HL-60 (cell line): ENCODE measurements around the gene MPDU1.

Source experiments
- DNase-seq, 2 experiments: peaks; one replicate each; pipeline ENCODE4 v3.0.0-alpha.2; 2010 to 2020; ENCODE audit warnings: low read depth in 1 of 2, low spot score in 1 of 2
- H3K27ac ChIP-seq: fragments of 250-450 bp; sonication (Bioruptor Pico); replicated peaks from 2 replicates; pipeline ENCODE4 v1.5.1; 2020; ENCODE audit warnings: mild to moderate bottlenecking, moderate library complexity
- H3K27me3 ChIP-seq: fragments of 250-450 bp; sonication (Bioruptor Pico); 2 replicates; pipeline ENCODE4 v1.5.1; 2021; ENCODE audit warnings: mild to moderate bottlenecking, moderate library complexity; ENCODE audit not compliant: insufficient read depth, poor library complexity, severe bottlenecking
- H3K4me3 ChIP-seq: replicated peaks from 2 replicates; pipeline ENCODE4 v1.5.1; 2011; ENCODE audit warnings: mild to moderate bottlenecking, control low read depth, low read length; ENCODE audit not compliant: insufficient read depth
- CTCF ChIP-seq: IDR thresholded peaks from one replicate; pipeline ENCODE4 v1.5.1; 2011; ENCODE audit warnings: low read length, control low read depth, inconsistent platforms; ENCODE audit not compliant: insufficient read depth
- GABPA ChIP-seq: IDR thresholded peaks from 2 replicates; pipeline ENCODE4 v1.6.1; 2012; ENCODE audit warnings: low read depth
- POLR2AphosphoS5 ChIP-seq: IDR thresholded peaks from 2 replicates; pipeline ENCODE4 v1.6.1; 2012; ENCODE audit warnings: low read depth
- REST ChIP-seq: IDR thresholded peaks from 2 replicates; pipeline ENCODE4 v1.6.1; 2012; ENCODE audit warnings: low read depth; ENCODE audit not compliant: insufficient replicate concordance
- SPI1 ChIP-seq: IDR thresholded peaks from 2 replicates; pipeline ENCODE4 v1.6.1; 2012; ENCODE audit warnings: low read depth, mild to moderate bottlenecking, borderline replicate concordance
- long read RNA-seq: library from polyadenylated mRNA; unstranded; transcript quantifications from one replicate; pipeline ENCODE4 v2.0.0, GENCODE V29; 2020

MPDU1 gene
- long read RNA-seq, transcript MPDU1-201 (7 exons, 1,601 nt) = major isoform, 38 of 53 reads
- long read RNA-seq, partial matches to known transcripts = 3 of 53 reads
- long read RNA-seq, other reads (novel, unspliced or antisense) = 1 of 53 reads

GRCh38 chr17:7583253-7584109, at the start of gene MPDU1:
MPDU1 (plus strand) TSS chr17:7583852; CDS start chr17:7583863, 11 bp downstream.
- Histone ChIP-seq H3K27ac (peak within 1 kb of the TSS; percentile 98), H3K4me3 (peak within 1 kb of the TSS; percentile 48), H3K27me3 (no peaks in the 10 kb centered on the region)
- DNase-seq = peak; percentile 84 to 89
- TF ChIP-seq GABPA (no peak), REST (peak; percentile 80), POLR2AphosphoS5 (peak; percentile 73; the same call in 1 of the 2 replicates), SPI1 (peak; percentile 74; the same call in 1 of the 2 replicates)

GRCh38 chr17:7538050-7538449, 45.6 kb upstream of the MPDU1 start:
- no peak overlapping the region for H3K27ac ChIP-seq
- no peak for TF ChIP-seq POLR2AphosphoS5
- no peak for TF ChIP-seq CTCF
- no peak for TF ChIP-seq SPI1
- no peak for TF ChIP-seq REST
- TF ChIP-seq GABPA = no peak
- H3K4me3 ChIP-seq = no peak overlapping the region
- H3K27me3 ChIP-seq = no peaks in the 10 kb centered on the region
- no peak for DNase-seq

GRCh38 chr17:7538891-7539545, 44.6 kb upstream of the MPDU1 start:
- H3K27ac ChIP-seq = no peak overlapping the region
- H3K4me3 ChIP-seq = no peak overlapping the region
- no peaks in the 10 kb centered on the region for H3K27me3 ChIP-seq
- no peak for DNase-seq
- TF ChIP-seq CTCF (no peak), POLR2AphosphoS5 (no peak), GABPA (no peak), SPI1 (no peak), REST (no peak)
